GM21447 (cell line): Measurements from ENCODE around the gene PTPN7.
"Not testable (repeated sequence)": the region's sequence is repeated elsewhere in the genome, so short reads cannot be mapped to it uniquely, and the experiment has no call there.

Experiments used
- ATAC-seq: cut with Tn5 transposase; IDR thresholded peaks from one replicate; pipeline ENCODE4 v1.9.1; 2021; ENCODE audit not compliant: unreplicated experiment

The PTPN7 gene

GRCh38 chr1:202133001-202133400, 27.4 kb downstream of the PTPN7 start:
- ATAC-seq, result no peak

GRCh38 chr1:202131956-202132821, 28.2 kb downstream of the PTPN7 start:
- ATAC-seq, result no peak

- no peak for ATAC-seq
These were observed 29.4 kb downstream of the PTPN7 start for GRCh38 chr1:202130816-202131522.

- ATAC-seq, result no peak
These were observed 30.1 kb downstream of the PTPN7 start for GRCh38 chr1:202130297-202130721.

- no peak for ATAC-seq
These were observed 30.7 kb downstream of the PTPN7 start for GRCh38 chr1:202129453-202130296.

- no peak for ATAC-seq
These were observed 32.4 kb downstream of the PTPN7 start for GRCh38 chr1:202127836-202128622.

GRCh38 chr1:202127061-202127460, 33.3 kb downstream of the PTPN7 start:
- no peak for ATAC-seq

- ATAC-seq, result no peak
These were observed 34.0 kb downstream of the PTPN7 start for GRCh38 chr1:202126426-202126825.

- no peak for ATAC-seq
These were observed 34.8 kb downstream of the PTPN7 start for GRCh38 chr1:202125611-202126010.

GRCh38 chr1:202124142-202124541, 36.3 kb downstream of the PTPN7 start:
- no peak for ATAC-seq

GRCh38 chr1:202123336-202123813, 37.0 kb downstream of the PTPN7 start:
- ATAC-seq, result no peak

GRCh38 chr1:202122639-202123335, 37.6 kb downstream of the PTPN7 start, which contains the start of gene GPR37L1:
GPR37L1 (plus strand) TSS chr1:202122917; CDS start chr1:202122964, 47 bp downstream.
- no peak for ATAC-seq

- no peak for ATAC-seq
These were observed 39.4 kb downstream of the PTPN7 start for GRCh38 chr1:202121006-202121405.

- no peak for ATAC-seq
These were observed 42.5 kb downstream of the PTPN7 start for GRCh38 chr1:202117898-202118371.

GRCh38 chr1:202116287-202116686, 44.1 kb downstream of the PTPN7 start:
- no peak for ATAC-seq

- ATAC-seq, result no peak
These were observed 46.6 kb downstream of the PTPN7 start for GRCh38 chr1:202113690-202114300.

GRCh38 chr1:202112859-202113689, 47.3 kb downstream of the PTPN7 start:
- no peak for ATAC-seq

- ATAC-seq, result not testable (repeated sequence)
These were observed 48.8 kb downstream of the PTPN7 start for GRCh38 chr1:202111589-202111988.
